Activated CD4-positive, alpha-beta T cell treated with anti-CD3 and anti-CD28 coated beads, Interleukin-2, Interleukin-6, amounts not matched to agents 100 ng/mL and 50 ng/mL, durations not matched to agents 16 hours and 8 hours (primary cell): ENCODE measurements around the gene ZDHHC22.

Source experiments
- DNase-seq: peaks from one replicate; pipeline ENCODE4 v3.0.0-alpha.2; 2020

Gene ZDHHC22

GRCh38 chr14:77125823-77126325 is 15.7 kb downstream of the ZDHHC22 start:
- no peak for DNase-seq

- no peak for DNase-seq
These were observed 16.2 kb downstream of the ZDHHC22 start for GRCh38 chr14:77125281-77125801.

- DNase-seq, result peak; percentile 57
These were observed 17.0 kb downstream of the ZDHHC22 start for GRCh38 chr14:77124345-77125280.

GRCh38 chr14:77123381-77124325 is 17.9 kb downstream of the ZDHHC22 start:
- no peak for DNase-seq

GRCh38 chr14:77122526-77123125 is 19.0 kb downstream of the ZDHHC22 start:
- no peak for DNase-seq

GRCh38 chr14:77120771-77121743 is 20.5 kb downstream of the ZDHHC22 start:
- DNase-seq, result peak; percentile 50

GRCh38 chr14:77119851-77120250 is 21.7 kb downstream of the ZDHHC22 start:
- no peak for DNase-seq

GRCh38 chr14:77116172-77116817 is 25.3 kb downstream of the ZDHHC22 start:
- no peak for DNase-seq

GRCh38 chr14:77114609-77115008 is 27.0 kb downstream of the ZDHHC22 start:
- no peak for DNase-seq

GRCh38 chr14:77113644-77114043 is 27.9 kb downstream of the ZDHHC22 start:
- no peak for DNase-seq

GRCh38 chr14:77111021-77111420 is 30.6 kb downstream of the ZDHHC22 start:
- DNase-seq, result no peak

GRCh38 chr14:77110286-77110685 is 31.3 kb downstream of the ZDHHC22 start:
- DNase-seq, result no peak

GRCh38 chr14:77109656-77110055 is 31.9 kb downstream of the ZDHHC22 start:
- DNase-seq, result no peak

GRCh38 chr14:77108753-77109152 is 32.8 kb downstream of the ZDHHC22 start:
- no peak for DNase-seq

GRCh38 chr14:77107228-77107627 is 34.4 kb downstream of the ZDHHC22 start:
- no peak for DNase-seq

GRCh38 chr14:77106666-77107065 is 34.9 kb downstream of the ZDHHC22 start:
- DNase-seq, result no peak

GRCh38 chr14:77105145-77105939 is 36.2 kb downstream of the ZDHHC22 start:
- DNase-seq, result no peak

GRCh38 chr14:77104393-77104792 is 37.2 kb downstream of the ZDHHC22 start:
- no peak for DNase-seq

GRCh38 chr14:77103951-77104350 is 37.6 kb downstream of the ZDHHC22 start:
- no peak for DNase-seq

GRCh38 chr14:77103475-77103874 is 38.1 kb downstream of the ZDHHC22 start:
- no peak for DNase-seq
